HG03060 (cell line): ENCODE results near the gene PADI3.

Experiments used
- ATAC-seq: cut with Tn5 transposase; IDR thresholded peaks from one replicate; pipeline ENCODE4 v1.9.1; 2021; ENCODE audit warnings: low read depth, moderate number of reproducible peaks; ENCODE audit not compliant: unreplicated experiment

Gene PADI3

DNA sequence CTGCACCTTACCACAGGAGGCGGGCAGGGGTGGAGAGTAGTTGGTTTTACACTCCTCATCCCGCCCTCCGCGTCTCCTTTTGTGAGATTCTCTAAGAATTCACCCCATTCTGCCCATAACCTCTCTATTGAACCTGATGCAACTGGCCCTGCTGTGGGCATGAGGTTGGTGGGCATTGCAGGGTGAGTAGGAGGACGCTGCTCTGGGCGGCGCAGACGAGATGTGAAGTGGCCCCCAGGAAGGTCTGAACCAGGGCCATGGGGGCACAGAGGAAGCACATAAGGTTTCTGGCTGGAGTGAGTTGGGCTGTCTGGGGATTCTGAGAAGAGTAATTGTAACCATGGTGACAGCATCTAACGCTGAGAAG lies 35.1 kb upstream of the PADI3 start:
- no peak for ATAC-seq

GRCh38 chr1:17214876-17215544 lies 33.9 kb upstream of the PADI3 start:
- no peak for ATAC-seq

DNA sequence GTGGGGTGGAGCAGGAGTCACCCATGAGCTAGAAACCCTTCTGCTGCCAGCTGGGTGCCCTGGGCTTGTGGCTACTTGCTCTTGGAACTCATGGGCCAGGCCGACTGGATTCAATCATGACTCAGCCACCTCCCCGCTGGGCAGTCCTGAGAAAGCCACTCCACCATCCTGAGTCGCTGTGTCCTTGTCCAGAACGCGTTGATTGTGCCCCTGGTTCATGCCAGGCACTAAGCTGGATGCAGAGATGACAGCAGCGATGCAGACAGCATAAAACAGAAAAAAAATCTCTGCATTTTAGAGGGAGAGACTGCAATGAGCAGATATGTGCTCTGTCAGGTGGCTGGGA lies 33.4 kb upstream of the PADI3 start:
- no peak for ATAC-seq

DNA sequence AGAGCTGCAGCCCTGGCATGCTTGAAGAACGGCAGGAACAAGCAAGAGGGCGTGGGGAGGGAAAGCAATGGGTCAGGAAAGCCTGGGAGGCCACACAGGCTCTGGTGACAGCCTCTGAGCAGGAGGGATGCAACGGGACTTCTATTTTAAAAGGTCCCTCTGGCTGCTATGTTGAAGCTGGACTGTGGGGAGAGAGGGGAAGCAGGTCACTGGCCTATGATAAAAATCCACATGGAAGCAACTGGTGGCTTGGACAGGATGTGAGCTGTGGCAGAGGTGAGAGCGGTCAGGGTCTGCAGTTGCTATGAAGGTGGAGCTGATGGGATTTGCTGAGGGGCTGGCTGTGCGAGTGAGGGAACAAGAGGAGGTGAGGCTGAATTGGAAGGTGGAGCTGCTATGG lies 32.8 kb upstream of the PADI3 start:
- ATAC-seq, result no peak

- no peak for ATAC-seq
These were observed 31.3 kb upstream of the PADI3 start for GRCh38 chr1:17217607-17218006.

GRCh38 chr1:17218939-17219338 lies 30.0 kb upstream of the PADI3 start:
- ATAC-seq, result no peak

GRCh38 chr1:17220287-17220686 lies 28.6 kb upstream of the PADI3 start:
- no peak for ATAC-seq

- ATAC-seq, result no peak
These were observed 26.3 kb upstream of the PADI3 start for GRCh38 chr1:17222557-17222956.

DNA sequence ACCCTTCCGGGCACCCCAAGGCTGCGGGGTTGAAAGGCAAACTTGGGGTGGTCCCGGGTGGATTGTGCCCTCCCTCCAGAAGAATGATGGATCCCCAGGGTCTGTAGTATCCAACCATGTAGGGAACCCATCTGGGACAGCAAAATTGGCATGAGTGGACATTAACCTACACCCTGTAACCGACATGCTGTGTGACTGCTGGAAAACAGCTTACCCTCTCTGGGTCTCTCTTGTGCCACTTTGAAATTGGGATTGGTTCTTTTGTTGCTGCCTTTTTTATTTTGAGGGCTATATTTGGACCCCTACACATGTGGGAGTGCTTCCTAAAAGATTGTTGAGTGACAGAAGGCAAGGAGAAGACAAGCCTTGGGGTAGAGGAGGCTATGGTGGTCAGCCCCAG lies 24.5 kb upstream of the PADI3 start:
- no peak for ATAC-seq

GRCh38 chr1:17225140-17225539 lies 23.8 kb upstream of the PADI3 start:
- no peak for ATAC-seq

GRCh38 chr1:17227358-17227915 lies 21.5 kb upstream of the PADI3 start:
- no peak for ATAC-seq

- ATAC-seq, result no peak
These were observed 20.3 kb upstream of the PADI3 start for GRCh38 chr1:17228619-17229018.

DNA sequence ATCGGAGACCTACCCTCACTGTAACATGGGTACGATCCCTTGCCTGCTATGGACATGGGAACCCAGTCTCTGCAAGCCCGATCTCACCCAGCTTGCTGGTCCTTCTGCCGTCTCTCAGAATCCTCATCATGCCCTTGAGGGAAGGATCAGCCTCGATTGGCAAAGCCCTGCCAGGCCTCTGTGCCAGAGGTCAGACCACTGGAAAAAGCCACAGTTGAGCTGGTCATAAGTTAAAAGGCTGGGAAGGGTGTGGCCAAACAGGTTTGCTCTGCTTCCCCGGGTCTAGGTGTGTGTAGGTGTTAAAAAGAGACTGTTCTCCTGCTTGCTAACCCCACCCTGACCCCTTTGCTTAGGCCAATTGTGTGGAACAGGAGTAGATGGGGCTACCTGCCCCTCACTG lies 19.5 kb upstream of the PADI3 start:
- ATAC-seq, result no peak

GRCh38 chr1:17230106-17230505 lies 18.8 kb upstream of the PADI3 start:
- ATAC-seq, result no peak

DNA sequence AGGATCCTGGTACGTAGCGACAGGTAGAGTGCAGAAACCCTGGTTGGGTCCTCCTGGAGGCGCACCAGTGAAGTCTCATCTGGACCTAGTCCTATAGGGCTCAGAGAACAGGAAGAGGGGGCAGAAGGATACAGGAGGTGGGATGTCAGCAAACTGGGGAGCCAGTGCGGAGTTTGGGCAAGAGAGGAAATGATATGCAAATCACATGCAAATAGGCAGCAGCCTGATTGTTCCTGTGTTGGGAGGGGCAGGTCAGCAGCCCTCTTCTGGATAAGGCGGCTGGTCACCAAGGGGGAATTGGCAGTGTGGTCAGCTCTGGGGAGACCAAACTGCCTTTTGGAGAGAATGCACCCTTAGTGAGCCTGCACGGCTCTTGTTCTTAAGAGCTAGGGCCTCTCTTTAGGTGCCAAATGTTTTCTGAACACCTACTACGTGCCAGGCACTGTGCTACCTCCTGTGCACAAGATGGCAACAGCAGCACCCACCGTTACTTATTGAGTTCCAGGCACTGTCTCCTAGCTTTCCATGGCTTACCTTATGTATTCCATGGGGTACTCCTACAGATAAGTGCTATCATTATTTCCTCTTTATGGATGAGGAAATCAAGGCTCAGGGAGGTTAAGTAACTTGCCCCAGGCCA lies 18.1 kb upstream of the PADI3 start:
- no peak for ATAC-seq

- ATAC-seq, result no peak
These were observed 15.9 kb upstream of the PADI3 start for GRCh38 chr1:17232759-17233661.

- no peak for ATAC-seq
These were observed 15.1 kb upstream of the PADI3 start for GRCh38 chr1:17233675-17234320.

DNA sequence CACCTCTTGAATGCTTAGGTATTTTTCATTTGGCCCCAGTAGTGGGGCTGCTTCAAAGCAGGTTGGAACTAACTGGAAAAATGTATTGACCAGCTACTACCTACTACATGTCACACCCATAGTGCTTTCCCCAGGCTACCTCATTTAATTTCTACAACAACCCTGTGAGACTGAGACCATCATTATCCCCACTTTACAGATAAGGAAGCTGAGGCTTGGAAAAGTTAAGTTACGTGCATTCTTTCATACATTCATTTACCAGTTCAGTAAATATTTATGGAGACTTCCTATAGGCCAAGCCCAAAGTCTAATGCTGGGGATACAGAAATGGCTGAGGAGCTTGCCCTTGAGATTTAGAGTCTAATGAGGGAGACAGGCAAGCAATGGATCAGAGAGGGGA lies 14.5 kb upstream of the PADI3 start:
- ATAC-seq, result no peak

GRCh38 chr1:17235135-17235885 lies 13.6 kb upstream of the PADI3 start:
- ATAC-seq, result no peak
